GM19351 (cell line): ENCODE measurements around the gene RCC1.
"Not testable (repeated sequence)": the region's sequence is repeated elsewhere in the genome, so short reads cannot be mapped to it uniquely, and the experiment has no call there.

Source experiments
- ATAC-seq: cut with Tn5 transposase; IDR thresholded peaks from one replicate; pipeline ENCODE4 v1.9.1; 2021; ENCODE audit warnings: mild to moderate bottlenecking, moderate library complexity; ENCODE audit not compliant: unreplicated experiment

RCC1 gene

GRCh38 chr1:28540651-28541050 lies 34.8 kb downstream of the RCC1 start:
- no peak for ATAC-seq

DNA sequence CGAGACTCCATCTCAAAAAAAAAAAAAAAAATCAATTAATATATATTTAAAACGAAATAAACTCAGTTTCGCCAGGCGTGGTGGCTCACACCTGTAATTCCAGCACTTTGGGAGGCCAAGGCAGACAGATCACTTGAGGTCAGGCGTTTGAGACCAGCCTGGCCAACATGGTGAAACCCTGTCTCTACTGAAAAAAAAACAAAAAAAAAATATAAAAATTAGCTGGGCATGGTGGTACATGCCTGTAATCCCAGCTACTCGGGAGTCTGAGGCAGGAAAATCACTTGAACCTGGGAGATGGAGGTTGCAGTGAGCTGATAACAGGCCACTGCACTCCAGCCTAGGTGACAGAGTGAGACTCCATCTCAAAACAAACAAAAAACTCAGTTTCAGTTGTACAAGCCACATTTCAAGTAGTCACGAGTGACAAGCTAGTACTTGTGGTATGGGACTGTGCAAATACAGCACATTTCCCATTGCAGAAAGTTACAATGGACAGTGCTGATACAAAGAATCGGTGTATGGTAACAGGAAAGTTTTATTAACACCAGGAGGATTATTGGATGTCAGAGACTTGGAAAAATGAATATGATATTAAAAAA lies 35.7 kb downstream of the RCC1 start:
- ATAC-seq: not testable (repeated sequence)

DNA sequence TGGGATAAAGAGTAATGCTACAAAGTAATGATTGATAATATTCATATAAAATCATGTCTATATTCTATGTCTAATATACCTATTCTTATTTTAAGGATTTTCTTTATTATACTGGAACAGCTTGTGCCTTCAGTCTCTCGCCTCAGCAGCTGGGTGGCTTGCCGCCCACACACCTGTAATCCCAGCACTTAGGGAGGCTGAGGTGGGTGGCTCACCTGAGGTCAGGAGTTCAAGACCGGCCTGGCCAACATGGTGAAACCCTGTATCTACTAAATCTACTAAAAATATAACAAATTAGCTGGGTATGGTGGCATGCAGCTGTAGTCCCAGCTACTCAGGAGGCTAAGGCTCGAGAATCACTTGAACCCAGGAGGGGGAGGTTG lies 39.4 kb downstream of the RCC1 start:
- no peak for ATAC-seq

DNA sequence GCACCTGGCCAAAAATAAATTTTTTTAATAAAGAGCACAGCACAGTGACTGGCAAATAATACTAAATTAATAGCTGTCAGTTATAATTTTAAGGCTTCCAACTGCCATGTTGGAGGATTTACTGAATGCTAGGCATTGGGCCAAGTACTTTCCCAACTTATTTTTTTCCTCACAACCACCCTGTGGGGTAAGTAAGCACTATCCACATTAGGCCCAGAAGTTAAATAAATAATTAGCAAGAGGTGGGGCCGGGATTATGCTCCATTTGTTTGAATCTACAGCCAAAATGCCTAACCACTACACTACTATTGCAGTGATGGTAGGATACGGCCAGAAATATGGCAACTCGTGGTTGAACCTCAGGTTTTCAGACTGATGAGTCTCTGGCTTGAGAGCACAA lies 42.5 kb downstream of the RCC1 start:
- no peak for ATAC-seq

DNA sequence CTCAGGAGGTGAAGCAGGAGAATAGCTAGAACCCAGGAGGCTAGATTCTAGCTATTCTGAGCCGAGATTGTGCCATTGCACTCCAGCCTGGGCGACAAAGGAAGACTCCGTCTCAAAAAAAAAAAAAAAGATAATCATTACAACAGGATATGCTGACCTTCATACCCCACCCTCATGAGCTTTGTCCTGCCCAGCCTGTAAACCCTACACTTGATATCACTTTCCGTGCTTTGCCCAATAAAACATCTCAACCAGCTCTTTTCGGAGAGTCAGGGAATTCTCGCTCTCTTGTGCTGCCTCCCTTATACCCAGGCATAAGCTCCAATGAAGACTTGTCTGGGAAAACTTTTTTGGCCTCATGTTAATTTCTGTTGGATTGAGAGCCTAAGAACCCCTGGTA lies 45.5 kb downstream of the RCC1 start:
- no peak for ATAC-seq

- ATAC-seq: peak; percentile 90
Observed at GRCh38 chr1:28552758-28553663, 47.2 kb downstream of the RCC1 start, which contains the start of gene TRNAU1AP. Gene TRNAU1AP (plus strand): TSS chr1:28553085. CDS start chr1:28553111, 26 bp downstream.

DNA sequence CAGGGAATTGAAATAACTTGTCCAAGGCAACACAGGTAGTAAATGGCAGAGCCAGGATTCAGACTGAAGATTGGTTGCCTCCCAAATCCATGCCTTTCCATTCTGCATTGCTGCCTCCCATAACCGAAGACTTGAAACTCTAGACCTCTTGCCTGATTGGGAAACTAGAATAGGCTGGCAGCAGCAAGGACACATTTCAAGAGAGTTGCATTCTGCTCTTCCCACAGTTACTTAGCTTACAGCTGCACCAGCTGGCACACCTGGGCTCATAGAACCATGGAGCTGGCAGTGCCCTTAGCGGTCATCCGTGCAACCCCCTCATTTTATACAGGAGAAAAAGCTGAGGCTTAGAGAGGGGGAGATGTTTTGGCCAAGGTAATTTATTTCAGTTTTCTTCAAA lies 55.0 kb downstream of the RCC1 start:
- no peak for ATAC-seq

- ATAC-seq: no peak
Observed at GRCh38 chr1:28564310-28564709, 58.5 kb downstream of the RCC1 start.

DNA sequence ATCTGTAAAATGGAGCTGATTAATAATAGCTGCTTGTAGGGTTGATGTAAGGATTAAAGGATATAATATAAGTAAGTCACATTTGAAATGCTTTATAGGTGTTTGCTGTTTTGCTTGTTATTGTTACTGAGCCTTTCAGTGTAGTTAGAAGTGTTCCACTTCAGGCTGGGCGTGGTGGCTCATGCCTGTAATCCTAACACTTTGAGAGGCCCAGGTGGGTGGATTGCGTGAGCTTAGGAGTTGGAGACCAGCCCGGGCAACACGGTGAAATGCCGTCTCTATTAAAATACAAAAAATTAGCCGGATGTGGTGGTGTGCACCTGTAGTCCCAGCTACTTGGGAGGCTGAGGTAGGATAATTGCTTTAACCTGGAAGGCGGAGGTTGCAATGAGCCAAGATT lies 59.2 kb downstream of the RCC1 start:
- ATAC-seq: no peak

DNA sequence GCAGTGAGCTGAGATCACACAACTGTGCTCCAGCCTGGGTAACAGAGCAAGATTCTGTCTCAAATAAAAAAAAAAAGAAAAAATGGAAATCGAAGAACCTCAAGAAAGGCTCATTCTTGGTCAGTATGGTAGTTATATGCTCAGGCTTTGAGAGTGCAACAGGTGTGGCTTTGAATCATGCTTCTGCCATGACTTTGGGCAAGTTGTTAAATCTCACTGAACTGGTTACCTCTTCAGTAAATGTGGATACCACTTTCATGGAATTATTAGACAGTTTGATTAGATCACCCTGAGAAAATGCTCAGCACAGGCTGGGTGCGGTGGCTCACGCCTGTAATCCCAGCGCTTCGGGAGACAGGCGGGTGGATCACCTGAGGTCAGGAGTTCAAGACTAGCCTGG lies 59.9 kb downstream of the RCC1 start:
- no peak for ATAC-seq

- ATAC-seq: no peak
Observed at GRCh38 chr1:28566931-28567330, 61.1 kb downstream of the RCC1 start.

- no peak for ATAC-seq
Observed at GRCh38 chr1:28571911-28572310, 66.1 kb downstream of the RCC1 start.

DNA sequence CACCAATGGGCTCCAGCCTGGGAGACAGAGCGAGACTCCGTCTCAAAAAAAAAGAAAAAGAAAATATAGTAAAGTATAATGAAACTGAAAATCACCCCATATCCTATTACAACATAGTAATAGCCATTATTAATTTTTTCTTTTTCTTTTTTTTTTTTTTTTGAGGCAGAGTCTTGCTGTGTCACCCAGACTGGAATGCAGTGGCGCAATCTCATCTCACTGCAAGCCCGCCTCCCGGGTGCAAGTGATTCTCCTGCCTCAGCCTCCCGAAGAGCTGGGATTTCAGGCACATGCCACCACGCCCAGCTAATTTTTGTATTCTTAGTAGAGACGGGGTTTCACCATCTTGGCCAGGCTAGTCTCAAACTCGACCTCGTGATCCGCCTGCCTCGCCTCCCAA lies 67.0 kb downstream of the RCC1 start:
- not testable (repeated sequence) for ATAC-seq

DNA sequence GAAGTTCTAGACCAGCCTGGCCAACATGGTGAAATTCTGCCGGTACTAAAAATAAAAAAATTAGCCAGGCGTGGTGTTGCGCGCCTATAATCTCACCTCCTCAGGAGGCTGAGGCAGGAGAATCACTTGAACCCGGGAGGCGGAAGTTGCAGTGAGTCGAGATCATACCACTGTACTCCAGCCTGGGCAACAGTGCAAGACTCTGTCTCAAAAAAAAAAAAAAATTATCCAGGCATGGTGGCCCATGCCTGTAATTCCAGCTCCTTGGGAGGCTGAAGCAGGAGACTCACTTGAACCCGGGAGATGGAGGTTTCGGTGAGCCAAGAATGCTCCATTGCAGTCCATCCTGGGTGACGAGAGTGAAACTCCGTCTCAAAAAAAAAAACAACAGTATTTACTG lies 67.7 kb downstream of the RCC1 start:
- ATAC-seq: no peak

GRCh38 chr1:28577052-28577678 lies 71.3 kb downstream of the RCC1 start:
- no peak for ATAC-seq

GRCh38 chr1:28577738-28578536 lies 72.1 kb downstream of the RCC1 start:
- ATAC-seq: no peak

DNA sequence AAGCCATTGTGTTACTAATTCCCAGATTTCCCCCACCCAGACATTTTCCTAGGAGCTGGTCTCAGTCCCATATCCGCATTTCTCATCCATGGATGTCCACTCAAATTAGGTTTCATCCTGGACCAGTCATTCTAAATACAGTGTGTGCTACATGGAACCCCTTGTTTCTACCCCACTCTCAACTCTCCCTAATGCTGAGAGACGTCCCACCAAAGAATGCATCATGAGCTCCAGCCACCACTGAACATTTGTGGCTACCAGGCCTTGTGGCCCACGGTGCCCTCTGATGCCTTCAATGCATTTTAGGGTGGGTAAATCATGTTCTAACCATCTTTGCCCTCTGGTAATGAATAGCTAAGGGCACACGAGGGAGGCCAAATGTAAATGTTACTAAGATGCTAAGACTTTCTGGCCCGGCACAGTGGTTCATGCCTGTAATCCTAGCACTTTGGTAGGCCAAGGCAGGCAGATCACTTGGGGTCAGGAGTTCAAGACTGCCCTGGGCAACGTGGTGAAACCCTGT lies 72.9 kb downstream of the RCC1 start:
- no peak for ATAC-seq

DNA sequence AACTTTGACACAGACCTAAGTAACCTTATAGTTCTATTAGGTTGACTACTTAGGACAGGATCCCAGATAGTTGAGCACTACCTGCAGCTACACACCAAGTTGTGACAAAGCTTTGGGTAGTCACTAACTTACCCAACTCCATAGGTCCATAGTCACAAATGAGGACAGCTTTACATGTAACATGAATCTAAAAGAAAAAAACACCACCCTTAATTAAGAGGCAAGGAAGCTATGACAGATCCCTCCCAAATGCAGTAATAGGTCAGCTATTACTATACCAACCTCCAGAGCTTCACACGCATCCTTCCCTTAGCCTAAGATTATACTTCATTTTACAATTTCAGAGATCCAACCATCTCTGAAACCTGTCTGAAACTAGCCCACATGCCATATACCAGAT lies 73.6 kb downstream of the RCC1 start:
- no peak for ATAC-seq

- peak; percentile 29 for ATAC-seq
Observed at GRCh38 chr1:28580722-28581530, 75.1 kb downstream of the RCC1 start.
